Stomach (tissue), 4 donors: ENCODE data around the gene DNM1.

ENCODE experiments used
- EP300 ChIP-seq: sonication (generic); formaldehyde crosslinking; IDR thresholded peaks from one replicate; pipeline ENCODE4 v1.6.1; 2017; ENCODE audit warnings: antibody characterized with exemption
- POLR2A ChIP-seq, 4 donors: fragments of 450-650 bp; IDR thresholded peaks; one replicate each; pipeline ENCODE4 v1.6.1; 2016; ENCODE audit warnings: antibody characterized with exemption in 4 of 4, control low read depth in 2 of 4, mild to moderate bottlenecking in 1 of 4, moderate library complexity in 1 of 4
- POLR2AphosphoS5 ChIP-seq, 3 donors: sonication (generic); formaldehyde crosslinking; IDR thresholded peaks; one replicate each; pipeline ENCODE4 v1.6.1; 2016; ENCODE audit warnings: antibody characterized with exemption in 3 of 3
- TF ChIP-seq, protein P1 (sequence below), 7 experiments: fragments of 450-650 bp in 4 of 7; fragments of 200-600 bp in 3 of 7; sonication (generic) in 3 of 7; IDR thresholded peaks; one replicate each; pipeline ENCODE4 v1.5.1; 2016 to 2019; ENCODE audit warnings: antibody characterized with exemption in 7 of 7, control low read depth in 2 of 7, mild to moderate bottlenecking in 1 of 7

DNA sequence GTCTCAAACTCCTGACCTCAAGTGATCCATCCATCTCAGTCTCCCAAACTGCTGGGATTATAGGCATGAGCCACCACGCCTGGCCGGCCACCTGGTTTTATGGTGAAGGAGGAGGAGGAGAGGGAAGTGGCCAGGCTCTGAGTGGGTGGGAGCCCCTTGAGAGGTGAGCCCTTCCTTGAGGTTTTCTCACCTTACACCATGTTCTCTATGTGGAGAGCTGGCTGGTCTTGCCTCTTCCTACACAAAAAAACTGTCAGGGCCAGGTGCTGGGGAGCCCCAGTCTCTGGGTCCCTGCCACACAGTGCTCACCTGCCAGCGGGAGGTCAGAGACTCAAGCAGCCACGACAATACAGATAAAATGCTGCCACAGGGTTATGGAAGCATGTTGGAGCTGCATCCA, 91.0 kb downstream of the DNM1 start:
- TF ChIP-seq, protein P1, sequence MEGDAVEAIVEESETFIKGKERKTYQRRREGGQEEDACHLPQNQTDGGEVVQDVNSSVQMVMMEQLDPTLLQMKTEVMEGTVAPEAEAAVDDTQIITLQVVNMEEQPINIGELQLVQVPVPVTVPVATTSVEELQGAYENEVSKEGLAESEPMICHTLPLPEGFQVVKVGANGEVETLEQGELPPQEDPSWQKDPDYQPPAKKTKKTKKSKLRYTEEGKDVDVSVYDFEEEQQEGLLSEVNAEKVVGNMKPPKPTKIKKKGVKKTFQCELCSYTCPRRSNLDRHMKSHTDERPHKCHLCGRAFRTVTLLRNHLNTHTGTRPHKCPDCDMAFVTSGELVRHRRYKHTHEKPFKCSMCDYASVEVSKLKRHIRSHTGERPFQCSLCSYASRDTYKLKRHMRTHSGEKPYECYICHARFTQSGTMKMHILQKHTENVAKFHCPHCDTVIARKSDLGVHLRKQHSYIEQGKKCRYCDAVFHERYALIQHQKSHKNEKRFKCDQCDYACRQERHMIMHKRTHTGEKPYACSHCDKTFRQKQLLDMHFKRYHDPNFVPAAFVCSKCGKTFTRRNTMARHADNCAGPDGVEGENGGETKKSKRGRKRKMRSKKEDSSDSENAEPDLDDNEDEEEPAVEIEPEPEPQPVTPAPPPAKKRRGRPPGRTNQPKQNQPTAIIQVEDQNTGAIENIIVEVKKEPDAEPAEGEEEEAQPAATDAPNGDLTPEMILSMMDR (IDR thresholded peaks at IDR 0.05), result no peak
- TF ChIP-seq EP300 (no peak), POLR2A (IDR thresholded peaks at IDR 0.05) (no peak), POLR2AphosphoS5 (IDR thresholded peaks at IDR 0.05) (no peak)
